Smooth muscle cell of the pulmonary artery (primary cell): ENCODE results near the gene ZNF273. TPM values are rescaled to one million over a fixed set of nuclear protein-coding genes. Genes with fewer than 3 reads are reported as not detected.

ENCODE experiments used
- total RNA-seq: library from RNA; depleted of rRNA; stranded (reverse); fragments of >200 nt; gene quantifications from 2 replicates; pipeline ENCODE4 v1.2.3, GENCODE V29; 2014

ZNF273 gene
- total RNA-seq: 2.2 and 2.4 TPM in 2 replicates

DNA sequence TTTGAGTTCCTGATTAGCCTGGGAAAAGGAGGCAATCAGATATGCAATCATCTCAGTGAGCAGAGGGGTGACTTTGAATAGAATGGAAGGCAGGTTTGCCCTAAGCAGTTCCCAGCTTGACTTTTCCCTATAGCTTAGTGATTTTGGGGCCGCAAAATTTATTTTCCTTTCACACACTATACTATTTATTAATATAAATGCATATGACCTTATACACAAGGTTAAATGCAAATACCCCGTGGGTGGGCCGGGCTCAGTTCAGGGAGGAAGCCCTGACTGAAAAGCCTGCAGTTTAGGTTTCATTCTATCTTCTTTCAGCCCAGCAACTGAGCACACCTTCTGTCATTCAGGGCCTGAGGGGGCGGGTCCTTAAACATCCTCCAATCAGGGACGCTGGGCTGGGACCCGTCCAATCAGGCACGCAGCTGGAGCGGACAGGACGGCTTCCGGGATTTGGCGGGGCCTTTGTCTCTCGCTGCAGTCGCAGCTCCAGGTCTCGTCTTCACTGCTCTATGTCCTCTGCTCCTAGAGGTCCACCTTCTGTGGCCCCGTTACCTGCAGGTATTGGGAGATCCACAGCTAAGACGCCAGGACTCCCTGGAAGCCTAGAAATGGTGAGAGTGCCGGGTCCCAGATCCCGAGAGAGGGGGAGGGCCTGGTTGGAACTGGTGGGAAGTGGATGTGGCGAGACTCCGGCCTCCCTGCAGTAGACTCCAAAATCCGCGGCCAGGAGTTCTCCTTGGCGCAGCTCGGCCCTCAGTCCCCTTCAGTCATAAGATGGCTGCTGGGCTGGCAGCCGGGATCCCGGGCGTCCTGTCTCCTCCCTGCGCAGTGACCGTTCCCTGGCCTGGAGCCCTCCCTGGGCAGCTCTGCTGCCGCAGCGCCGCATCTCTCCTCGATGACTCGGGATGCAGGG lies at the start of gene ZNF273:
Gene ZNF273, plus strand, starts transcription at position 468 of the 916 bp plus-strand sequence. Its CDS starts 45 bp downstream, at position 513.

Other genes with a start within 250 kb of the ZNF273 start
- 1.3 and 2.2 TPM in 2 replicates for gene ZNF107, start 237.1 kb upstream of the ZNF273 start, total RNA-seq
- 2.2 and 2.3 TPM in 2 replicates for gene ZNF138, start 108.8 kb upstream of the ZNF273 start, total RNA-seq
- gene ZNF117, start 87.8 kb downstream of the ZNF273 start, total RNA-seq: 4.9 and 6.4 TPM in 2 replicates
- 9.5 and 11.2 TPM in 2 replicates for gene ERV3-1, start 103.4 kb downstream of the ZNF273 start, total RNA-seq